ENCODE results near the gene NEUROG2. TPM values are rescaled to one million over a fixed set of nuclear protein-coding genes. Genes with fewer than 3 reads are reported as not detected.

The NEUROG2 gene
- total and polyA plus RNA-seq, 2 donors (not counting 3 experiments of a cell fraction or from before 2014, with no cell fraction given): not detected

DNA sequence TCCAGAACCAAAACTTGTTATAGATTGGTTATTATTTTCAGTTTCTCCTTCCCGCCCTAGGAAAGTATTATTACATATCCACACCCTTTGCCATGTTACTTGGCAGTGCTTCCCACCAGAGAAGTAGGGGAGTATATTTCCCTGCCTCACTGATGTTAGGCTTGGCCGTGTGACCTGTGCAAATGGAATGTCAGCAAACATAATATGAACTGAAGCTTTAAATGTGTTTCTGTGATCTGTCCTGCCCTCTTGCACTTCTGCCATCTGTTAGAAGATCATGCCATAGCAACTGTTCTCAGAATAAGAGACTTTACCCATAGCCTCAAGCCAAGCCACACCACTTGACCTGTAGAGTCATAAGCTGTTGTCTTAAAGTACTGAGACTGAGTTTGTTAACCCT, 36.7 kb upstream of the NEUROG2 start:
- TF ChIP-seq JUN (IDR thresholded peaks at IDR 0.05; ENCODE audit: borderline replicate concordance, insufficient read depth, insufficient read length, low read depth) (no peak), MYC (IDR thresholded peaks at IDR 0.05; ENCODE audit: low read depth, low read length) (no peak), POLR2A (IDR thresholded peaks at IDR 0.05; ENCODE audit: low read depth, low read length) (no peak), EZH2 (IDR thresholded peaks at IDR 0.05; ENCODE audit: borderline replicate concordance, low read depth, low read length, severe bottlenecking) (no peak), GATA2 (IDR thresholded peaks at IDR 0.05; ENCODE audit: insufficient read depth, insufficient read length, low read depth, low read length) (no peak), MAX (IDR thresholded peaks at IDR 0.05; ENCODE audit: insufficient read depth, insufficient read length) (no peak), FOS (IDR thresholded peaks at IDR 0.05; ENCODE audit: borderline replicate concordance, insufficient read depth, low read length) (no peak), POLR2AphosphoS5 (IDR thresholded peaks at IDR 0.05; ENCODE audit: insufficient read depth, low read depth, low read length) (no peak)
- TF ChIP-seq, protein P1, sequence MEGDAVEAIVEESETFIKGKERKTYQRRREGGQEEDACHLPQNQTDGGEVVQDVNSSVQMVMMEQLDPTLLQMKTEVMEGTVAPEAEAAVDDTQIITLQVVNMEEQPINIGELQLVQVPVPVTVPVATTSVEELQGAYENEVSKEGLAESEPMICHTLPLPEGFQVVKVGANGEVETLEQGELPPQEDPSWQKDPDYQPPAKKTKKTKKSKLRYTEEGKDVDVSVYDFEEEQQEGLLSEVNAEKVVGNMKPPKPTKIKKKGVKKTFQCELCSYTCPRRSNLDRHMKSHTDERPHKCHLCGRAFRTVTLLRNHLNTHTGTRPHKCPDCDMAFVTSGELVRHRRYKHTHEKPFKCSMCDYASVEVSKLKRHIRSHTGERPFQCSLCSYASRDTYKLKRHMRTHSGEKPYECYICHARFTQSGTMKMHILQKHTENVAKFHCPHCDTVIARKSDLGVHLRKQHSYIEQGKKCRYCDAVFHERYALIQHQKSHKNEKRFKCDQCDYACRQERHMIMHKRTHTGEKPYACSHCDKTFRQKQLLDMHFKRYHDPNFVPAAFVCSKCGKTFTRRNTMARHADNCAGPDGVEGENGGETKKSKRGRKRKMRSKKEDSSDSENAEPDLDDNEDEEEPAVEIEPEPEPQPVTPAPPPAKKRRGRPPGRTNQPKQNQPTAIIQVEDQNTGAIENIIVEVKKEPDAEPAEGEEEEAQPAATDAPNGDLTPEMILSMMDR (IDR thresholded peaks at IDR 0.05; ENCODE audit: extremely low read depth in 1 of 2, insufficient read depth in 1 of 2, low read depth in 1 of 2, low read length in 2 of 2): no peak
- dilution Hi-C loops (cut with MboI; ENCODE audit: extremely low pct_ligation_motif_present, low sequenced_read_pairs): no loop called here
- BruUV-seq (replicated peaks): no TSS peak
- H3K9me3 ChIP-seq (replicated peaks; ENCODE audit: control insufficient read depth, insufficient read depth, low read length): no peaks in the 10 kb centered on the region
- no peaks in the 10 kb centered on the region for H3K4me1 ChIP-seq (ENCODE audit: control insufficient read depth, extremely low read depth, insufficient read depth, low read length)
- H3K79me2 ChIP-seq (ENCODE audit: control insufficient read depth, insufficient read depth, low read length): no peaks in the 10 kb centered on the region
- H4K20me1 ChIP-seq (replicated peaks; ENCODE audit: control insufficient read depth, extremely low read depth, insufficient read depth, low read length): no peaks in the 10 kb centered on the region
- intact Hi-C loops (cut with micrococcal nuclease): no loop called here
- no peaks in the 10 kb centered on the region for H3K36me3 ChIP-seq (ENCODE audit: control insufficient read depth in 2 of 2, extremely low read depth in 1 of 2, insufficient read depth in 2 of 2, low read length in 2 of 2)
- ChIA-PET POLR2A (no interaction called here), CTCF (interaction anchor here (1.3 kb wide), 1 partner anchor 9 kb away, joined by 4 read pairs; no protein-coding TSS in a partner anchor)
- no peak overlapping the region for H3K4me2 ChIP-seq (ENCODE audit: insufficient read depth, low read length)
- FAIRE-seq (no peak), DNase-seq (ENCODE audit: low read depth, low spot score) (no peak)
- no peak overlapping the region for H3K9ac ChIP-seq (replicated peaks; ENCODE audit: extremely low read depth, insufficient read depth, low read length)
- no peak overlapping the region for H2AFZ ChIP-seq (ENCODE audit: low read depth, low read length)
- H3K4me3 ChIP-seq (replicated peaks in 1 of 3; ENCODE audit: insufficient read depth in 1 of 3, low read depth in 1 of 3, low read length in 3 of 3): no peak overlapping the region
- H3K9me1 ChIP-seq (replicated peaks; ENCODE audit: control insufficient read depth, extremely low read depth, insufficient read depth, low read length): no peaks in the 10 kb centered on the region
- no peak overlapping the region for H3K27ac ChIP-seq (ENCODE audit: insufficient read depth, low read depth, low read length)
- no peaks in the 10 kb centered on the region for H3K27me3 ChIP-seq (ENCODE audit: control insufficient read depth in 2 of 2, insufficient read depth in 2 of 2, low read length in 2 of 2)

Measured in endothelial cell of umbilical vein (primary cell).